Measurements from ENCODE around the gene ZNF431. TPM values are rescaled to one million over a fixed set of nuclear protein-coding genes. Genes with fewer than 3 reads are reported as not detected.

The ZNF431 gene
- total and polyA plus RNA-seq, 9 of the 15 experiments (the other 6 are each of a cell fraction or from before 2014, with no cell fraction given), result 3.3 to 24.8 (median 13.5) TPM

GRCh38 chr19:21134934-21135366, 6.9 kb upstream of the ZNF431 start (continued):
- TF ChIP-seq STAT5B (CRISPR knock-in tag; IDR thresholded peaks at IDR 0.05), result no peak
- TF ChIP-seq ZBTB8A (IDR thresholded peaks at IDR 0.05; ENCODE audit: partially characterized antibody), result no peak
- no peak for TF ChIP-seq MCM5 (IDR thresholded peaks at IDR 0.05; ENCODE audit: low read depth)
- TF ChIP-seq ZNF239 (CRISPR knock-in tag; IDR thresholded peaks at IDR 0.05), result no peak
- no peak for TF ChIP-seq PPARD (CRISPR knock-in tag; IDR thresholded peaks at IDR 0.05)
- TF ChIP-seq MEF2A (IDR thresholded peaks at IDR 0.05; ENCODE audit: control insufficient read depth, low read depth, low read length), result no peak
- TF ChIP-seq SETDB1 (IDR thresholded peaks at IDR 0.05; ENCODE audit: low read length), result no peak
- no peak for TF ChIP-seq CHAMP1 (IDR thresholded peaks at IDR 0.05)
- TF ChIP-seq ZNF76 (CRISPR knock-in tag; IDR thresholded peaks at IDR 0.05; ENCODE audit: borderline replicate concordance), result no peak
- no peak for TF ChIP-seq THRAP3 (IDR thresholded peaks at IDR 0.05; ENCODE audit: borderline replicate concordance)
- no peak for TF ChIP-seq THAP12 (CRISPR knock-in tag; IDR thresholded peaks at IDR 0.05)
- TF ChIP-seq RNF2 (IDR thresholded peaks at IDR 0.05), result no peak
- TF ChIP-seq SIN3B (IDR thresholded peaks at IDR 0.05; ENCODE audit: low read depth), result no peak
- TF ChIP-seq ZFP91 (CRISPR knock-in tag; IDR thresholded peaks at IDR 0.05), result no peak
- peak; percentile 59; the same call in 1 of the 2 replicates for TF ChIP-seq ZNF707 (CRISPR knock-in tag; conservative IDR thresholded peaks at IDR 0.05)
- TF ChIP-seq PHTF2 (CRISPR knock-in tag; IDR thresholded peaks at IDR 0.05), result no peak
- TF ChIP-seq RBM39 (optimal IDR thresholded peaks at IDR 0.05; ENCODE audit: low read depth, low read length), result no peak
- TF ChIP-seq EP400 (IDR thresholded peaks at IDR 0.05), result peak; percentile 19; the same call in 1 of the 2 replicates
- no peak for TF ChIP-seq ASH1L (IDR thresholded peaks at IDR 0.05; ENCODE audit: borderline replicate concordance, low read depth, partially characterized antibody)
- TF ChIP-seq ZNF511 (CRISPR knock-in tag; IDR thresholded peaks at IDR 0.05), result no peak
- no peak for TF ChIP-seq E2F1 (CRISPR knock-in tag; IDR thresholded peaks at IDR 0.05)
- no peak for TF ChIP-seq GATAD2B (IDR thresholded peaks at IDR 0.05; ENCODE audit: borderline replicate concordance)
